GM20000 (cell line): ENCODE data around the gene PDZK1.

Experiments
- DNase-seq: peaks from one replicate; pipeline ENCODE4 v3.0.0; 2012; ENCODE audit warnings: low spot score
- TF ChIP-seq, protein P1 (sequence below): IDR thresholded peaks from 2 replicates; pipeline ENCODE4 v1.5.1; 2012; ENCODE audit warnings: mild to moderate bottlenecking, control low read depth; ENCODE audit errors: extremely low read depth, missing control alignments

PDZK1 gene

DNA sequence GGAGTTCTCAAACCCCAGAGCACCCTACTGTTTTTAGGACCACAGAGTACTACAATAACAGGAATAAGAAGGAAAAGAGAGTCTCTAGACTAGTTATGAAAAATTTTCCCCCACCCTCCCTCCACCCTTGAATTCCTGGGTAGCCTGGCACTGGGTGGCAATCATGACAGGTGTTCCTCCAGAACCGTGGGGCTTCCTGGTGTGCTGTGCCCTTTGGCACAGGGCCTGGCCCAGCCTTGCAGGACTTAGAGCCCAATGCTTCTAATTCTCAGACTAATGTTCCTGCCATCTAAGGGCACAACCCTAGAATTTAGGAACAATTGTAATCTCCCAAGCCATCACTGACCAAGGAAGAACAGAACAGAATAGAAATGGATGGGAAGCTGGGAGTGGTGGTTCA lies 10.7 kb upstream of the PDZK1 start:
- TF ChIP-seq, protein P1, sequence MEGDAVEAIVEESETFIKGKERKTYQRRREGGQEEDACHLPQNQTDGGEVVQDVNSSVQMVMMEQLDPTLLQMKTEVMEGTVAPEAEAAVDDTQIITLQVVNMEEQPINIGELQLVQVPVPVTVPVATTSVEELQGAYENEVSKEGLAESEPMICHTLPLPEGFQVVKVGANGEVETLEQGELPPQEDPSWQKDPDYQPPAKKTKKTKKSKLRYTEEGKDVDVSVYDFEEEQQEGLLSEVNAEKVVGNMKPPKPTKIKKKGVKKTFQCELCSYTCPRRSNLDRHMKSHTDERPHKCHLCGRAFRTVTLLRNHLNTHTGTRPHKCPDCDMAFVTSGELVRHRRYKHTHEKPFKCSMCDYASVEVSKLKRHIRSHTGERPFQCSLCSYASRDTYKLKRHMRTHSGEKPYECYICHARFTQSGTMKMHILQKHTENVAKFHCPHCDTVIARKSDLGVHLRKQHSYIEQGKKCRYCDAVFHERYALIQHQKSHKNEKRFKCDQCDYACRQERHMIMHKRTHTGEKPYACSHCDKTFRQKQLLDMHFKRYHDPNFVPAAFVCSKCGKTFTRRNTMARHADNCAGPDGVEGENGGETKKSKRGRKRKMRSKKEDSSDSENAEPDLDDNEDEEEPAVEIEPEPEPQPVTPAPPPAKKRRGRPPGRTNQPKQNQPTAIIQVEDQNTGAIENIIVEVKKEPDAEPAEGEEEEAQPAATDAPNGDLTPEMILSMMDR = no peak

DNA sequence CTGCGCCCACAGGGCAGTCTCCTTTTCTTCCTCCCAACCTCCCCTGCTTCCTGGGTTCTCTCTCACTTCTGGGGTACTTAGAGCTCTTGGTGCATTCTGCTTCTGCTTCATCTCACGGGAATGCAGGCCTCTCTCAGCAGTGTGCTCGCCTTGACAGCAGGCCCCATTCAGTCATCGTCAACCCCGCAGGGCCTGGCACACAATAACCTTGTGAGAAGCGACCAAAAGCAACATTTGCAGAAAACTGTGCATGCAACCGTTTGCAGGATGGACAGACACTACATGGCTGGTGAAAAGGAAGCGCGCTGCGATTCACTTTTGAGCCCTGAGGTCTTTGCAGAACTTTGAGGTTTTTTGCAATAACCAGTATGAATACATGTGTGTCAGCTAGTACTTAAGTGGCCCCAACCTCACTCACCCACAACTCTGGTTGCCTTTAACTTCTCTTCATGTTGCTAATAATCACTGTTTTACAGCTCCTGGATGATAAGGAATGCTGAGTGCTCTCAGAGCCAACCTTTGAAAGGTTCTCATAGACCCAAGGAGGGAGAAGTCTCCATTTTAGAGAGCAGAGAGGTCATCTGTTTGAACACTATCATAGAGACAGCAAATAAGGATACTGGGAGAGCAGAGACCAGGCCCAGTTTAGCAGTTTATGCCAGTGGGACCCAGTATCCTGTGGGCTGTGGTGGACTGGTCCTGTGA lies 9.6 kb upstream of the PDZK1 start:
- TF ChIP-seq, protein P1 = no peak
- no peak for DNase-seq

More for the DNA sequence above, 10.7 kb upstream of the PDZK1 start:
- no peak for DNase-seq

DNA sequence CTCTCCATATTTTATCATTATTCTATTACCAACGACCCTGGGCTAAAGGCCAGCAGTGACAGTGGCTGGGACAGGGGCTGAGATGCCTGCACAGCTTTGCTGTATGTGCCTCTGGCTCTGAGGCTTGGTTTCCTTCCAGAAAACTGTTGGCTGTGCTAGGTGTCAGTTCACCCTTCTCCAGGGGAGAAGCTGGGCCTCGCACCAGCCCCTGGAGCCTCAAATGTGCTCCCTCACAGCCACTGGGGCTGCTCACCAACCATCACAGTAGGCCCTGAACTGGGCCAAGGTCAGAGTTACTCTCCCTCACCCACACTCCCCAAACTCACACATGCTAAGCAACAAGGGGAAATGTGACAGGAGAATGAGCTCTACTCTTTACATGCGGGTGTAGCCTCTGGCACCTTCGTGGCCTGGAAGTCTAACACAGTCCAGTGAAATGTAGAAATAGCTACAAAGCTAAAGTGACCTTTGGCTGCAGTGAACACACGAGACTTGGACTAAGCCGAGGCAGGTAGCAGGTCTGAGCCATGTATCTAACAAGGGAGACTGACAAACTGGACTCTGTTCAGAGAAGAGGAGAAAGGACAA lies 7.5 kb upstream of the PDZK1 start:
- no peak for DNase-seq
- TF ChIP-seq, protein P1 = no peak

DNA sequence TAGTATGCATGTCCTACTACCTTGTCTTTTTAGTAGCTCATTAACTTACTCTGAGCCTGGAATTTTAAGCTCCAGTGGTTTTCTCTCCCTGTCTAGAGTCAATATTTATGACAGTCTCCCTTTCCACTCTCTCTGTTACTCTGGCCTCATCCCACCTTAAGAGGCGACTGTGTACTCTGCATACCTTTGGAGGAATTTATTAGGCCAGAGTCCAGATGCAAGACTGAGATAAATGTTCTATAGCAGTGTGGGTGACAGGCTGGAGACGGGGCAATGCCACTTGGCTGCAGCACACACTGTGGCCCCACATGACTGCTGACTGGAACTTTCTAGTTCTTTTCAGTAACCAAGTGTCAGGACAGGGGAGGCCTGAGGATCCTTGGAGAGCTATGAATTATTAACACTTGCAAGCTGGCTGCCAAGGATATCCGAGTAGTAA lies 4.1 kb upstream of the PDZK1 start:
- TF ChIP-seq, protein P1 = no peak
- no peak for DNase-seq

DNA sequence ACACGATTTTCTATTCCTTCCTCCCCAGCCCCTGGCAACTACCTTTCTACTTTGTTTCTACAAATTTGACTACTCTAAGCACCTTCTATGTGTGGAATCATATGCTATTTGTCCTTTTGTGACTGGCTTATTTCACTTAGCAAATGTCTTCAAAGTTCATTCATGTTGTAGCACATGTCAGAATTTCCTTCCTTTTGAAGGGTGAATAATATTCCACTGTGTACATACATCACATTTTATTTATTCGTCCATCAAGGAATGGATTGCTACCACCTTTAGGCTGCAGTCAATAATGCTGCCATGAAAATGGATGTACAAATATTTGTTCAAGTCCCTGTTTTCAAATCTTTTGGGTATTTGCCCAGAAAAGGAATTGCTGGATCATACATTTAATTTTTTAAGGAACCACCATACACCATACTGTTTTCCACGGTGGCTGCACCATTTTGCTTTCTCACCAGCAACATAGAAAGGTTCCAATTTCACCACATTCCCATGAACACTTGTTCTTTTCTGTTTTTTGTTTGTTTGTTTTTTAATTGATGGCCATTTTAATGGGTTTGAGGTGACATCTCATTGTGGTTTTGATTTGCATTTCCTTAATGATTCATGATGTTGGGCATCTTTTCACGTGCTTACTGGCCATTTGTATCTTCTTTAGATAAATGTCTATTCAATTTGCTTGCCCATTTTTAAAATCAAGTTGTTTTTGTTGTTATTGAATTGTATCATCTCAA lies 3.3 kb upstream of the PDZK1 start:
- TF ChIP-seq, protein P1 = no peak
- DNase-seq = no peak

DNA sequence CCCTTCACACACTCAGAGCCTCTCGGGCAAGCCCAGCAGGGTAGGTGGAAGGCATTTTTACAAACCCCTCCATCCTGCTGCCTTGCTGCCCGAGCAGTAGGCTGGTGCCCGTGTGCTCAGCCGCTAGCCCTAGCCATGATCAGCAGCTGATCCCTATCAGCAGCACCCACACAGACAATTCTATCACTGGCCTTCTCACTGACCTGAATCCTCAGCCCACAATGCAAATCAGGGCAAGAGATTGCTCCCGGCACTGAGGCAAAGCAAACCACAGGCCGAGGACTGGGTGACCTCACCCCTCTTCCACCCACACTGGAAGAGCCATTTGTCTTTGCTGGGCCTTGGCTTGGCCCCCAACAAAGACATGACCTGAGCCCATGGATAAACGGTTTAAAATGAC lies 895 bp upstream of the PDZK1 start:
- DNase-seq = peak; percentile 39
- TF ChIP-seq, protein P1 = no peak

DNA sequence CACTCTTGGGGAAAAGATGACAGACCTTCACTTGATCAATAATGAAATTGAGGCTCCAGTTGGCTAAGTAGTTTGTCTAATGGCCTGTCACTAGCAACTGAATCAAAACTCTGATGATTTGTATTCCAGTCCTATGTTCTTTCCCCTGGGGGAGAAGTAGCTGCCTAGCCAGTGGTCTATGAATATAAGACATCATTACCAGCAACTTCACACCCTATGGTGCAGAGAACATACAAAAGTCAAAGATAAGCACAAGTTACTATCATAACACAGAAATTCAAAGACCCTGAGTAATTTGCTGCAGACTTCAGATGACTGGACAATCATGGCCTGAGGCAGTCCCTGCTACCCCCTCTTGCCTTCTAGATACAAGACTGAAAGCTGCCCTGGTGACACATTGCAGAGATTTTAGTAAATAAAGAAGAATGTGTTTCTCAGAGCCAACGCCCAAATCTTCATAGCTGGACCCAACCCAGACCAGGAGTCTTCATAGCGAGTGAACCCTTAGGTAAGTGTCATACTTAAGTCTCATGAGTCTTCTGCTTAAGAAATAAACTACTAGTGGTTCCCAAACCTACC lies 993 bp downstream of the PDZK1 start:
- TF ChIP-seq, protein P1 = no peak
- DNase-seq = no peak
